MM.1S (cell line): ENCODE data around the gene LINGO4.

Experiments used
- EZH2 ChIP-seq: fragments of 300-600 bp; sonication (generic); optimal IDR thresholded peaks from 2 replicates; pipeline ENCODE3; 2017; ENCODE audit warnings: low read depth, mild to moderate bottlenecking, antibody characterized with exemption, low read length, mixed read lengths
- EZH2phosphoT487 ChIP-seq: fragments of 300-600 bp; sonication (generic); IDR thresholded peaks from 2 replicates; pipeline ENCODE4 v1.6.1; 2018; ENCODE audit warnings: antibody characterized with exemption, low read length
- TF ChIP-seq, protein P1 (sequence below): fragments of 300-600 bp; sonication (generic); IDR thresholded peaks from 2 replicates; pipeline ENCODE4 v1.5.1; 2016; ENCODE audit warnings: antibody characterized with exemption, low read length, mixed read lengths

DNA sequence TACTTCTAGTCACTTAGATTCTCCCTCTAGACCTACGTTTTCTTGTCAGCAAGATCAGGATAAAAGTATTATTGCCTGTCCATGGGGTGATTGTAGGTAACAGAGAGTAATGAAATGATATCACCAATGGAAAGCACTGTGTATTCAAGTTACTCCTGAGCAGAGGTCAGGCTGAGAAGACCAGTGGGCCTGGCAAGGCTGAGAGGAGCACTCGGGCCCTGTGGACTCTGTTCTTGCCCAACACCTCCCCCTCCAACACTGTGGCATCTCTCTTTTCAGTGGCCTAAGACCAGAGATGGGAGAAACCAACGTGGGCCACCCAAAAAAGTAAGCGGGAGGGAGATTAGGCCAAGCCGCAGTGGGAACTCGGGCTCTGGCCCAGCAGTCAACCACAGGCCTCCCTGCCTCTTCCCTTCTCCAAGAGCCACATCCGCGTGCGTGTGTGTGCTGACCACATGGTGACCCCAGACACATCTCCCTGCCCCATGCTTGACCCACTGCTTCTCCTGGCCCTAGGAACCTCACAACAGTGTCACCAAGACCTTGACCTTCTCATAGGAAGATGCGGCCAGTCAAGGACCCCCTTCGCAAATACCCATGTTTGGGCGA, 14.1 kb upstream of the LINGO4 start:
- TF ChIP-seq, protein P1, sequence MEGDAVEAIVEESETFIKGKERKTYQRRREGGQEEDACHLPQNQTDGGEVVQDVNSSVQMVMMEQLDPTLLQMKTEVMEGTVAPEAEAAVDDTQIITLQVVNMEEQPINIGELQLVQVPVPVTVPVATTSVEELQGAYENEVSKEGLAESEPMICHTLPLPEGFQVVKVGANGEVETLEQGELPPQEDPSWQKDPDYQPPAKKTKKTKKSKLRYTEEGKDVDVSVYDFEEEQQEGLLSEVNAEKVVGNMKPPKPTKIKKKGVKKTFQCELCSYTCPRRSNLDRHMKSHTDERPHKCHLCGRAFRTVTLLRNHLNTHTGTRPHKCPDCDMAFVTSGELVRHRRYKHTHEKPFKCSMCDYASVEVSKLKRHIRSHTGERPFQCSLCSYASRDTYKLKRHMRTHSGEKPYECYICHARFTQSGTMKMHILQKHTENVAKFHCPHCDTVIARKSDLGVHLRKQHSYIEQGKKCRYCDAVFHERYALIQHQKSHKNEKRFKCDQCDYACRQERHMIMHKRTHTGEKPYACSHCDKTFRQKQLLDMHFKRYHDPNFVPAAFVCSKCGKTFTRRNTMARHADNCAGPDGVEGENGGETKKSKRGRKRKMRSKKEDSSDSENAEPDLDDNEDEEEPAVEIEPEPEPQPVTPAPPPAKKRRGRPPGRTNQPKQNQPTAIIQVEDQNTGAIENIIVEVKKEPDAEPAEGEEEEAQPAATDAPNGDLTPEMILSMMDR: no peak
- TF ChIP-seq EZH2phosphoT487: no peak
- no peak for TF ChIP-seq EZH2
